Astrocyte (in vitro differentiated cells and primary cell): Measurements from ENCODE around the gene HDAC8. TPM values are rescaled to one million over a fixed set of nuclear protein-coding genes. Genes with fewer than 3 reads are reported as not detected.
"Not testable (repeated sequence)": the region's sequence is repeated elsewhere in the genome, so short reads cannot be mapped to it uniquely, and the experiment has no call there.

ENCODE experiments used
- DNase-seq: peaks from one replicate; pipeline ENCODE4 v3.0.0-alpha.2; 2010; ENCODE audit warnings: low read depth
- FAIRE-seq: peaks from 2 replicates; lab custom pipeline; 2011; peaks lifted over from hg19 to GRCh38; lab: Jason Lieb, UNC
- H2AFZ ChIP-seq: 2 replicates; pipeline ENCODE4 v1.6.0; 2012; ENCODE audit warnings: low read depth, low read length, inconsistent platforms
- H3K27ac ChIP-seq: 2 replicates; pipeline ENCODE4 v1.5.1; 2011; ENCODE audit warnings: low read depth, low read length, inconsistent platforms
- H3K27me3 ChIP-seq: 2 replicates; pipeline ENCODE4 v1.6.0; 2011; ENCODE audit warnings: low read length, inconsistent platforms; ENCODE audit not compliant: insufficient read depth
- H3K36me3 ChIP-seq: 2 replicates; pipeline ENCODE4 v1.5.1; 2011; ENCODE audit warnings: low read length, inconsistent platforms; ENCODE audit not compliant: insufficient read depth
- H3K4me1 ChIP-seq: 2 replicates; pipeline ENCODE4 v1.5.1; 2011; ENCODE audit warnings: low read length, inconsistent platforms; ENCODE audit not compliant: insufficient read depth
- H3K4me2 ChIP-seq: 2 replicates; pipeline ENCODE4 v1.6.0; 2012; ENCODE audit warnings: low read length, inconsistent platforms
- H3K4me3 ChIP-seq: 2 replicates; pipeline ENCODE4 v1.5.1; 2011; ENCODE audit warnings: low read depth, mild to moderate bottlenecking, low read length, inconsistent platforms; ENCODE audit not compliant: insufficient read depth
- H3K79me2 ChIP-seq: 2 replicates; pipeline ENCODE4 v1.6.0; 2012; ENCODE audit warnings: mild to moderate bottlenecking, low read length, inconsistent platforms; ENCODE audit not compliant: insufficient read depth
- H3K9ac ChIP-seq: 2 replicates; pipeline ENCODE4 v1.6.0; 2012; ENCODE audit warnings: mild to moderate bottlenecking, low read length, inconsistent platforms
- H3K9me3 ChIP-seq: 2 replicates; pipeline ENCODE4 v1.5.1; 2012; ENCODE audit warnings: low read depth, mild to moderate bottlenecking, low read length, inconsistent platforms; ENCODE audit not compliant: insufficient read depth
- H4K20me1 ChIP-seq: 2 replicates; pipeline ENCODE4 v1.6.0; 2012; ENCODE audit warnings: low read length, inconsistent platforms; ENCODE audit not compliant: insufficient read depth
- H3K27ac Mint-ChIP-seq: one replicate; pipeline ENCODE4 v1.8.0; 2021; ENCODE audit warnings: mild to moderate bottlenecking, mixed read lengths; ENCODE audit not compliant: unreplicated experiment
- H3K27me3 Mint-ChIP-seq: one replicate; pipeline ENCODE4 v1.8.0; 2021; ENCODE audit warnings: low read depth, mixed read lengths; ENCODE audit not compliant: unreplicated experiment
- H3K36me3 Mint-ChIP-seq: one replicate; pipeline ENCODE4 v1.8.0; 2021; ENCODE audit warnings: low read depth, mixed read lengths; ENCODE audit not compliant: unreplicated experiment
- H3K4me1 Mint-ChIP-seq: one replicate; pipeline ENCODE4 v1.8.0; 2021; ENCODE audit warnings: low read depth, mixed read lengths; ENCODE audit not compliant: unreplicated experiment
- H3K4me3 Mint-ChIP-seq: one replicate; pipeline ENCODE4 v1.8.0; 2021; ENCODE audit warnings: mild to moderate bottlenecking, moderate library complexity, mixed read lengths; ENCODE audit not compliant: unreplicated experiment
- H3K9me3 Mint-ChIP-seq: one replicate; pipeline ENCODE4 v1.8.0; 2021; ENCODE audit warnings: mild to moderate bottlenecking, mixed read lengths; ENCODE audit not compliant: unreplicated experiment
- CTCF ChIP-seq: IDR thresholded peaks from 2 replicates; pipeline ENCODE4 v1.5.1; 2011; ENCODE audit warnings: low read depth, mild to moderate bottlenecking, inconsistent platforms, low read length, moderate library complexity; ENCODE audit not compliant: insufficient read depth
- EZH2 ChIP-seq: IDR thresholded peaks from 2 replicates; pipeline ENCODE4 v1.6.1; 2012; ENCODE audit warnings: mild to moderate bottlenecking, low read length, inconsistent platforms; ENCODE audit not compliant: insufficient read depth
- total RNA-seq: library from RNA; stranded (reverse); gene quantifications from 2 replicates; pipeline ENCODE4 v1.2.1, GENCODE V29; 2021

The HDAC8 gene
- total RNA-seq, 1 donor from 2014 or later, result 23.6 TPM

- Histone ChIP-seq H3K9me3 (no peaks in the 10 kb centered on the region), H3K27me3 (no peaks in the 10 kb centered on the region), H3K9ac (no peak overlapping the region), H3K4me1 (no peaks in the 10 kb centered on the region), H3K79me2 (no peaks in the 10 kb centered on the region), H3K27ac (no peak overlapping the region), H2AFZ (no peak overlapping the region), H4K20me1 (no peaks in the 10 kb centered on the region), H3K36me3 (no peaks in the 10 kb centered on the region), H3K4me2 (no peak overlapping the region), H3K4me3 (no peak overlapping the region)
- peak; percentile 85 for FAIRE-seq
- Mint-ChIP-seq H3K9me3 (no peaks in the 10 kb centered on the region), H3K27ac (no peak overlapping the region), H3K27me3 (no peaks in the 10 kb centered on the region), H3K4me1 (no peaks in the 10 kb centered on the region), H3K4me3 (no peak overlapping the region), H3K36me3 (no peaks in the 10 kb centered on the region)
- TF ChIP-seq CTCF (no peak), EZH2 (no peak)
- DNase-seq, result no peak
Observed at GRCh38 chrX:72604705-72605104, 32.1 kb upstream of the HDAC8 start.

- no peaks in the 10 kb centered on the region for H3K9me3 Mint-ChIP-seq
- no peaks in the 10 kb centered on the region for H3K4me1 ChIP-seq
- no peaks in the 10 kb centered on the region for H3K27me3 ChIP-seq
- H4K20me1 ChIP-seq, result no peaks in the 10 kb centered on the region
- no peak overlapping the region for H3K4me2 ChIP-seq
- H3K27ac Mint-ChIP-seq, result no peak overlapping the region
- no peak overlapping the region for H3K9ac ChIP-seq
- no peaks in the 10 kb centered on the region for H3K9me3 ChIP-seq
- FAIRE-seq (peak; percentile 95), DNase-seq (no peak)
- no peak overlapping the region for H3K4me3 ChIP-seq
- H3K36me3 ChIP-seq, result no peaks in the 10 kb centered on the region
- H3K36me3 Mint-ChIP-seq, result no peaks in the 10 kb centered on the region
- H3K4me1 Mint-ChIP-seq, result no peaks in the 10 kb centered on the region
- no peak overlapping the region for H3K4me3 Mint-ChIP-seq
- TF ChIP-seq EZH2 (no peak), CTCF (no peak)
- H3K79me2 ChIP-seq, result no peaks in the 10 kb centered on the region
- no peak overlapping the region for H3K27ac ChIP-seq
- H3K27me3 Mint-ChIP-seq, result no peaks in the 10 kb centered on the region
- no peak overlapping the region for H2AFZ ChIP-seq
Observed at GRCh38 chrX:72604112-72604511, 31.5 kb upstream of the HDAC8 start.

GRCh38 chrX:72591038-72591437, 18.4 kb upstream of the HDAC8 start:
- H2AFZ ChIP-seq, H3K27ac Mint-ChIP-seq, H3K9me3 Mint-ChIP-seq, H3K79me2 ChIP-seq, DNase-seq, H3K9me3 ChIP-seq, H3K27me3 ChIP-seq, H3K4me3 Mint-ChIP-seq, H3K36me3 ChIP-seq, H3K36me3 Mint-ChIP-seq, H3K27ac ChIP-seq, FAIRE-seq, H3K27me3 Mint-ChIP-seq, H3K4me2 ChIP-seq, H3K4me1 ChIP-seq, H4K20me1 ChIP-seq, H3K4me1 Mint-ChIP-seq, H3K4me3 ChIP-seq, H3K9ac ChIP-seq: not testable (repeated sequence)
